Loucy (cell line): Measurements from ENCODE around the gene SLC22A4.

Experiments used
- H2AFZ ChIP-seq: fragments of 200-600 bp; sonication (generic); 2 replicates; pipeline ENCODE4 v1.6.0; 2016; ENCODE audit warnings: antibody characterized with exemption, mild to moderate bottlenecking, low read length, moderate library complexity
- H3F3A ChIP-seq: fragments of 200-600 bp; 2 replicates; pipeline ENCODE4 v1.6.0; 2016; ENCODE audit warnings: antibody characterized with exemption, low read depth, mild to moderate bottlenecking
- H3K27me3 ChIP-seq: fragments of 200-600 bp; sonication (generic); 2 replicates; pipeline ENCODE4 v1.6.1; 2014; ENCODE audit warnings: low read length, mild to moderate bottlenecking; ENCODE audit not compliant: insufficient read depth, poor library complexity, severe bottlenecking
- H3K36me3 ChIP-seq: fragments of 200-600 bp; sonication (generic); 2 replicates; pipeline ENCODE4 v1.6.1; 2016; ENCODE audit warnings: low read length; ENCODE audit not compliant: insufficient read depth
- H3K4me1 ChIP-seq: fragments of 200-600 bp; sonication (generic); 2 replicates; pipeline ENCODE4 v1.5.1; 2014; ENCODE audit warnings: low read length, mild to moderate bottlenecking; ENCODE audit not compliant: insufficient read depth, poor library complexity, severe bottlenecking
- H3K4me2 ChIP-seq: fragments of 200-600 bp; sonication (generic); 2 replicates; pipeline ENCODE4 v1.6.0; 2014; ENCODE audit warnings: antibody characterized with exemption, low read length, low read depth, mild to moderate bottlenecking; ENCODE audit not compliant: poor library complexity, severe bottlenecking
- H3K4me3 ChIP-seq: fragments of 200-600 bp; sonication (generic); 2 replicates; pipeline ENCODE4 v1.5.1; 2014; ENCODE audit warnings: low read length, mild to moderate bottlenecking, mixed read lengths; ENCODE audit not compliant: poor library complexity, severe bottlenecking
- H3K79me2 ChIP-seq: fragments of 200-600 bp; sonication (generic); 2 replicates; pipeline ENCODE4 v1.6.1; 2014; ENCODE audit warnings: low read length; ENCODE audit not compliant: insufficient read depth
- H3K9ac ChIP-seq: fragments of 200-600 bp; sonication (generic); 2 replicates; pipeline ENCODE4 v1.6.0; 2014; ENCODE audit warnings: mild to moderate bottlenecking, low read depth, low read length, moderate library complexity; ENCODE audit not compliant: poor library complexity, severe bottlenecking
- H3K9me2 ChIP-seq: fragments of 200-600 bp; sonication (generic); replicated peaks from 2 replicates; pipeline ENCODE4 v1.6.1; 2016; ENCODE audit warnings: low read depth, low read length, mixed read lengths
- H3K9me3 ChIP-seq: fragments of 200-600 bp; sonication (generic); 2 replicates; pipeline ENCODE4 v1.6.1; 2014; ENCODE audit warnings: mild to moderate bottlenecking, antibody characterized with exemption, low read length, low read depth; ENCODE audit not compliant: insufficient read depth
- H4K20me1 ChIP-seq: fragments of 200-600 bp; sonication (generic); 2 replicates; pipeline ENCODE4 v1.6.0; 2014; ENCODE audit warnings: antibody characterized with exemption, low read length, mild to moderate bottlenecking; ENCODE audit not compliant: insufficient read depth, poor library complexity, severe bottlenecking
- EZH2phosphoT487 ChIP-seq: fragments of 200-600 bp; IDR thresholded peaks from 2 replicates; pipeline ENCODE4 v1.6.1; 2018; ENCODE audit warnings: antibody characterized with exemption, mild to moderate bottlenecking, moderate library complexity, borderline replicate concordance
- TF ChIP-seq, protein P1 (sequence below): fragments of 200-600 bp; sonication (generic); conservative IDR thresholded peaks from 2 replicates; pipeline ENCODE4 v1.5.1; 2014; ENCODE audit warnings: mild to moderate bottlenecking, antibody characterized with exemption, low read length

The SLC22A4 gene

DNA sequence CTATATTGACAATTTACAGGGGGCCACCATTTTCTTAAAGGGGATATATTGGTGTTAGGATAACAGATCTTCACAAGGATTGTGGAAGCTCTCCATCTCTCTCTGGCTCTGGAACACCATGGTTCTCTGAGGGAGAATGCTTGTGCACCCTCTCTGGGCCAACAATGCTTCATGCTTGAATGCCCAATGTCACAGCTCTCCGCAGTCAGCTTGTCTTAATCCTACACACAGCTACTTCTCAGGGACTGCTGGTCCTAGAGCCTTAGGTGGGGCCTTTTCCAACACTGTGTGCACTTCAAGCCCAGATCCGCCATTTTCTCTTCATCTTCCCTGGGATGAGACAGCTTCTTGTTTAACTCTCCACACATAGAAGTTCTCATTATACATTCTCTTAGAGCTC lies 43.6 kb upstream of the SLC22A4 start:
- H3F3A ChIP-seq, result no peaks in the 10 kb centered on the region
- H3K9ac ChIP-seq, result no peak overlapping the region
- H3K27me3 ChIP-seq, result no peaks in the 10 kb centered on the region
- no peak overlapping the region for H3K4me2 ChIP-seq
- no peaks in the 10 kb centered on the region for H3K4me1 ChIP-seq
- TF ChIP-seq, protein P1, sequence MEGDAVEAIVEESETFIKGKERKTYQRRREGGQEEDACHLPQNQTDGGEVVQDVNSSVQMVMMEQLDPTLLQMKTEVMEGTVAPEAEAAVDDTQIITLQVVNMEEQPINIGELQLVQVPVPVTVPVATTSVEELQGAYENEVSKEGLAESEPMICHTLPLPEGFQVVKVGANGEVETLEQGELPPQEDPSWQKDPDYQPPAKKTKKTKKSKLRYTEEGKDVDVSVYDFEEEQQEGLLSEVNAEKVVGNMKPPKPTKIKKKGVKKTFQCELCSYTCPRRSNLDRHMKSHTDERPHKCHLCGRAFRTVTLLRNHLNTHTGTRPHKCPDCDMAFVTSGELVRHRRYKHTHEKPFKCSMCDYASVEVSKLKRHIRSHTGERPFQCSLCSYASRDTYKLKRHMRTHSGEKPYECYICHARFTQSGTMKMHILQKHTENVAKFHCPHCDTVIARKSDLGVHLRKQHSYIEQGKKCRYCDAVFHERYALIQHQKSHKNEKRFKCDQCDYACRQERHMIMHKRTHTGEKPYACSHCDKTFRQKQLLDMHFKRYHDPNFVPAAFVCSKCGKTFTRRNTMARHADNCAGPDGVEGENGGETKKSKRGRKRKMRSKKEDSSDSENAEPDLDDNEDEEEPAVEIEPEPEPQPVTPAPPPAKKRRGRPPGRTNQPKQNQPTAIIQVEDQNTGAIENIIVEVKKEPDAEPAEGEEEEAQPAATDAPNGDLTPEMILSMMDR, result no peak
- TF ChIP-seq EZH2phosphoT487, result no peak
- H3K4me3 ChIP-seq, result no peak overlapping the region
- no peaks in the 10 kb centered on the region for H3K9me2 ChIP-seq
- no peak overlapping the region for H2AFZ ChIP-seq
- H3K79me2 ChIP-seq, result no peaks in the 10 kb centered on the region
- H3K36me3 ChIP-seq, result no peaks in the 10 kb centered on the region
- no peaks in the 10 kb centered on the region for H3K9me3 ChIP-seq
- no peaks in the 10 kb centered on the region for H4K20me1 ChIP-seq

DNA sequence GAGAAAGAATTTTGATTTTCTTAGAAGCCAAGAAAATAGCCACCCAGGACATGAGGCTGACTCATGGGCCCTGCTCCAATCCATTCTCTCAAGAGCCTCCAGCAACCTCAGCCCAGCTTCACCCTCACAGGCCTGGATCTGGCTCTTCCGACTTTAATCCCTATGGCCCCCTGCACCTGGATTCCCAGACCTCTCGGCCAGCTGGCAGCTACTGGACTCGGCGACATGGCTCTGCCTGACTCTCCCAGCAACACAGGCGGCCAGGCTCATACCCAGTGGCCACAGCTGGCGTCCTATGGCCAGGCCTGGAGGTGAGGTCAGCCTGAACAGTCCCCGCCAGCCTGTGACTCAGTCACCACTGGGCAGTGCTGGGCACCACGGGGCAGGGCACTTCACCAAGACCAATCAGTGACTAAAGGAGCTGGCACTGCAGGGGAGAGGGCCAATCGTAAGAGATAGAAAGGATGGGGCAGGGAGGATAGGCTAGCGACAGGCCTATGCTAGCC lies 42.9 kb upstream of the SLC22A4 start:
- Histone ChIP-seq H2AFZ (no peak overlapping the region), H4K20me1 (no peaks in the 10 kb centered on the region), H3K4me1 (no peaks in the 10 kb centered on the region), H3K9ac (no peak overlapping the region), H3F3A (no peaks in the 10 kb centered on the region), H3K4me3 (no peak overlapping the region), H3K9me2 (no peaks in the 10 kb centered on the region), H3K9me3 (no peaks in the 10 kb centered on the region), H3K79me2 (no peaks in the 10 kb centered on the region), H3K36me3 (no peaks in the 10 kb centered on the region), H3K27me3 (no peaks in the 10 kb centered on the region), H3K4me2 (no peak overlapping the region)
- TF ChIP-seq, protein P1, result no peak
- no peak for TF ChIP-seq EZH2phosphoT487

DNA sequence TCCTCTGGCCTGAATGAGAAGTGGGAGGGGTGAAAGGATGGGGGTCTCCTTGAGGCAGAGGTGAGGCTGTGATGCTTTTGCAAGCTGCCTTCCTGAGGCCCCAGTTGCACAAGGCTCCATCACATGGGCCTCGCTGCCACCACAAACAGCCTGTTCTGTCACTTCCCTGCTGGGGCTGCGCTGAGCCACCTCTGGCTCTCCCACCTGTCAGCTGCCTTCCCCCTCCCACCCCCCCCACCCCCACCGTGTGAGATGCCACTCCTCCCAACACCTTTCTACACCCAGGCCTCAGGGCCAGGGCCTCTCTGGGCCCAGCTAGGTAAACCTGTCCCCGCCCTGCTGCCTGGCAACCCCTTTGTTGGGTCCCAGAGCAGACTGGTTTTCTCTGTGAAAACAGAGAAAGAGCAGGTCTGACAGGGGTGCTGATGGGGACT lies 41.2 kb upstream of the SLC22A4 start:
- Histone ChIP-seq H3K4me3 (no peak overlapping the region), H3K79me2 (no peaks in the 10 kb centered on the region), H4K20me1 (no peaks in the 10 kb centered on the region), H3F3A (no peaks in the 10 kb centered on the region), H3K4me2 (no peak overlapping the region), H3K9me3 (no peaks in the 10 kb centered on the region), H3K4me1 (no peaks in the 10 kb centered on the region), H3K27me3 (no peaks in the 10 kb centered on the region), H3K9ac (no peak overlapping the region), H2AFZ (no peak overlapping the region), H3K36me3 (no peaks in the 10 kb centered on the region), H3K9me2 (no peaks in the 10 kb centered on the region)
- TF ChIP-seq EZH2phosphoT487, result no peak
- TF ChIP-seq, protein P1, result no peak
